NT2/D1 (cell line): Measurements from ENCODE around the gene SMG7.

Experiments
- SUZ12 ChIP-seq: IDR thresholded peaks from 2 replicates; pipeline ENCODE4 v1.6.1; 2011; ENCODE audit not compliant: insufficient read length, insufficient read depth; ENCODE audit errors: extremely low read depth
- YY1 ChIP-seq: IDR thresholded peaks from 2 replicates; pipeline ENCODE4 v1.6.1; 2011; ENCODE audit not compliant: insufficient read length, insufficient read depth
- ZNF274 ChIP-seq: IDR thresholded peaks from 2 replicates; pipeline ENCODE4 v1.6.1; 2011; ENCODE audit warnings: mild to moderate bottlenecking, low read depth, low read length

- TF ChIP-seq YY1 (no peak), ZNF274 (no peak), SUZ12 (no peak)
Measured at GRCh38 chr1:183432548-183432875, 39.8 kb upstream of the SMG7 start.
